Fibroblast of lung (primary cell): Measurements from ENCODE around the gene COX5B. TPM values are rescaled to one million over a fixed set of nuclear protein-coding genes. Genes with fewer than 3 reads are reported as not detected.

Experiments used
- DNase-seq, 2 donors: peaks; one replicate each; pipeline versions ENCODE4 v3.0.0 to v3.0.0-alpha.2; 2010; ENCODE audit warnings: low read depth in 2 of 2
- H2AFZ ChIP-seq: 2 replicates; pipeline ENCODE4 v1.5.1; 2012; ENCODE audit warnings: low read length, control low read depth, inconsistent platforms
- H3K27ac ChIP-seq: 2 replicates; pipeline ENCODE4 v1.5.1; 2011; ENCODE audit warnings: low read length, control low read depth; ENCODE audit not compliant: insufficient read depth
- H3K27me3 ChIP-seq: 2 replicates; pipeline ENCODE4 v1.5.1; 2011; ENCODE audit warnings: mild to moderate bottlenecking, low read length; ENCODE audit not compliant: control insufficient read depth, insufficient read depth
- H3K36me3 ChIP-seq: 2 replicates; pipeline ENCODE4 v1.5.1; 2011; ENCODE audit warnings: low read length; ENCODE audit not compliant: control insufficient read depth, insufficient read depth
- H3K4me1 ChIP-seq: 2 replicates; pipeline ENCODE4 v1.5.1; 2011; ENCODE audit warnings: low read length; ENCODE audit not compliant: control insufficient read depth, insufficient read depth; ENCODE audit errors: extremely low read depth
- H3K4me2 ChIP-seq: 2 replicates; pipeline ENCODE4 v1.5.1; 2011; ENCODE audit warnings: low read length, control low read depth; ENCODE audit not compliant: insufficient read depth; ENCODE audit errors: extremely low read depth
- H3K4me3 ChIP-seq, 4 experiments: fragments of 200-600 bp in 1 of 4; sonication (generic) in 1 of 4; replicated peaks in 1 of 4; 2 replicates each; pipeline ENCODE4 v1.5.1; 2011 to 2016; ENCODE audit warnings: low read length in 4 of 4, low read depth in 3 of 4, mild to moderate bottlenecking in 3 of 4, control low read depth in 2 of 4, inconsistent platforms in 1 of 4, mixed read lengths in 1 of 4; ENCODE audit not compliant: insufficient read depth in 1 of 4; ENCODE audit errors: control extremely low read depth in 1 of 4
- H3K79me2 ChIP-seq: 2 replicates; pipeline ENCODE4 v1.5.1; 2012; ENCODE audit warnings: mild to moderate bottlenecking, low read length, inconsistent platforms; ENCODE audit not compliant: control insufficient read depth, insufficient read depth
- H3K9ac ChIP-seq: 2 replicates; pipeline ENCODE4 v1.5.1; 2011; ENCODE audit warnings: mild to moderate bottlenecking, low read length, control low read depth; ENCODE audit not compliant: insufficient read depth
- H3K9me3 ChIP-seq: 2 replicates; pipeline ENCODE4 v1.5.1; 2012; ENCODE audit warnings: low read depth, low read length; ENCODE audit not compliant: control insufficient read depth, insufficient read depth
- H4K20me1 ChIP-seq: 2 replicates; pipeline ENCODE4 v1.5.1; 2011; ENCODE audit warnings: low read length; ENCODE audit not compliant: control insufficient read depth, insufficient read depth; ENCODE audit errors: extremely low read depth
- CTCF ChIP-seq, 2 donors: IDR thresholded peaks in 1 of 2; conservative IDR thresholded peaks in 1 of 2; 1 replicate in 1 of 2; 2 replicates in 1 of 2; pipeline ENCODE4 v1.5.1; 2011 to 2012; ENCODE audit warnings: low read length in 2 of 2, control low read depth in 1 of 2, inconsistent platforms in 1 of 2, low read depth in 1 of 2, mild to moderate bottlenecking in 1 of 2
- EZH2 ChIP-seq: IDR thresholded peaks from 2 replicates; pipeline ENCODE4 v1.5.1; 2012; ENCODE audit warnings: low read length, control low read depth, mild to moderate bottlenecking; ENCODE audit errors: missing control alignments
- polyA plus RNA-seq, 2 donors: library from polyadenylated mRNA; depleted of rRNA in 1 of 2; stranded (reverse) in 1 of 2; unstranded in 1 of 2; fragments of >200 nt; gene quantifications; 2 replicates each; pipeline ENCODE4 v1.2.1, GENCODE V29; 2011 to 2012; ENCODE audit warnings: missing spikeins in 1 of 2
- total RNA-seq: library from RNA; depleted of rRNA; stranded (reverse); fragments of >200 nt; gene quantifications from 2 replicates; pipeline ENCODE4 v1.2.1, GENCODE V29; 2014

COX5B gene
- total and polyA plus RNA-seq, 2 donors (not counting 1 experiment from before 2014, with no cell fraction given): 257 to 381 TPM

- no peak overlapping the region for H3K4me3 ChIP-seq
- H3K9me3 ChIP-seq: no peaks in the 10 kb centered on the region
- H2AFZ ChIP-seq: no peak overlapping the region
- H3K4me2 ChIP-seq: no peak overlapping the region
- H3K79me2 ChIP-seq: peaks cover 33% of the 10 kb centered on the region
- peaks cover 11% of the 10 kb centered on the region for H3K4me1 ChIP-seq
- H3K27ac ChIP-seq: no peak overlapping the region
- no peak for TF ChIP-seq EZH2
- no peak for TF ChIP-seq CTCF (conservative IDR thresholded peaks at IDR 0.05 in 1 of 2, IDR thresholded peaks at IDR 0.05 in 1 of 2; ENCODE audit: low read depth in 1 of 2, low read length in 2 of 2)
- no peak for DNase-seq
- peaks cover 33% of the 10 kb centered on the region for H3K36me3 ChIP-seq
- no peaks in the 10 kb centered on the region for H3K27me3 ChIP-seq
- H4K20me1 ChIP-seq: no peaks in the 10 kb centered on the region
- H3K9ac ChIP-seq: no peak overlapping the region
Measured at GRCh38 chr2:97660044-97660774, 14.3 kb downstream of the COX5B start.

- Histone ChIP-seq H3K4me3 (no peak overlapping the region), H3K36me3 (peaks cover 30% of the 10 kb centered on the region), H3K27me3 (no peaks in the 10 kb centered on the region), H3K9ac (no peak overlapping the region), H3K4me2 (no peak overlapping the region), H3K9me3 (no peaks in the 10 kb centered on the region), H3K4me1 (peaks cover 11% of the 10 kb centered on the region), H3K27ac (no peak overlapping the region), H4K20me1 (no peaks in the 10 kb centered on the region), H3K79me2 (peaks cover 33% of the 10 kb centered on the region), H2AFZ (no peak overlapping the region)
- DNase-seq: peak in 1 of 2 donors; percentile 44
- TF ChIP-seq EZH2: no peak
- TF ChIP-seq CTCF (conservative IDR thresholded peaks at IDR 0.05 in 1 of 2, IDR thresholded peaks at IDR 0.05 in 1 of 2; ENCODE audit: low read depth in 1 of 2, low read length in 2 of 2): no peak
Measured at GRCh38 chr2:97660775-97661389, 15.0 kb downstream of the COX5B start.

- peaks cover 33% of the 10 kb centered on the region for H3K79me2 ChIP-seq
- H3K9ac ChIP-seq: no peak overlapping the region
- peak overlapping the region in 2 of 4 experiments; percentile 80 to 92 for H3K4me3 ChIP-seq
- H3K36me3 ChIP-seq: peaks cover 27% of the 10 kb centered on the region
- no peaks in the 10 kb centered on the region for H3K27me3 ChIP-seq
- H3K4me1 ChIP-seq: peaks cover 11% of the 10 kb centered on the region
- no peak overlapping the region for H2AFZ ChIP-seq
- TF ChIP-seq EZH2 (no peak), CTCF (conservative IDR thresholded peaks at IDR 0.05 in 1 of 2, IDR thresholded peaks at IDR 0.05 in 1 of 2; ENCODE audit: low read depth in 1 of 2, low read length in 2 of 2) (no peak)
- no peaks in the 10 kb centered on the region for H3K9me3 ChIP-seq
- DNase-seq: no peak
- H4K20me1 ChIP-seq: no peaks in the 10 kb centered on the region
- peak overlapping the region; percentile 84 for H3K4me2 ChIP-seq
- peak overlapping the region; percentile 97 for H3K27ac ChIP-seq
Measured at GRCh38 chr2:97661927-97662326, 16.1 kb downstream of the COX5B start.
